OCI-LY7 (cell line): Measurements from ENCODE around the gene ZNF205. TPM values are rescaled to one million over a fixed set of nuclear protein-coding genes. Genes with fewer than 3 reads are reported as not detected.

Experiments used
- BruUV-seq: library from RNA; stranded (reverse); fragments of 400-500 nt; replicated peaks from 2 replicates; lab custom pipeline; 2021; lab: Mats Ljungman, UMichigan
- CTCF ChIA-PET: fragments of 300-600 bp; sonication (Branson Sonifier 250); formaldehyde crosslinking; loops from one replicate; lab custom pipeline; 2022; ENCODE audit warnings: antibody characterized with exemption; ENCODE audit not compliant: unreplicated experiment; lab: Charles Lee
- POLR2A ChIA-PET: fragments of 300-600 bp; sonication (Branson Sonifier 250); formaldehyde crosslinking; loops from one replicate; lab custom pipeline; 2022; ENCODE audit warnings: antibody characterized with exemption; lab: Charles Lee
- DNase-seq: peaks from one replicate; pipeline ENCODE4 v3.0.0-alpha.2; 2015; ENCODE audit warnings: low spot score
- H2AFZ ChIP-seq: fragments of 200-600 bp; sonication (generic), shearing (Covaris generic); 2 replicates; pipeline ENCODE4 v1.6.1; 2014; ENCODE audit warnings: mild to moderate bottlenecking, antibody characterized with exemption, low read length, moderate library complexity
- H3K27ac ChIP-seq: fragments of 200-600 bp; sonication (generic); 2 replicates; pipeline ENCODE4 v1.5.1; 2014; ENCODE audit warnings: mixed run types, low read depth, mild to moderate bottlenecking, moderate library complexity, low read length, inconsistent platforms; ENCODE audit not compliant: poor library complexity, severe bottlenecking
- H3K36me3 ChIP-seq: fragments of 200-600 bp; sonication (generic); 2 replicates; pipeline ENCODE4 v1.6.1; 2014; ENCODE audit warnings: mild to moderate bottlenecking, antibody characterized with exemption, low read length, moderate library complexity, mixed read lengths; ENCODE audit not compliant: insufficient read depth
- H3K4me1 ChIP-seq: fragments of 200-600 bp; sonication (generic); 2 replicates; pipeline ENCODE4 v1.5.1; 2014; ENCODE audit warnings: mild to moderate bottlenecking, low read length; ENCODE audit not compliant: insufficient read depth, poor library complexity, severe bottlenecking
- H3K4me2 ChIP-seq: fragments of 200-600 bp; sonication (generic); 2 replicates; pipeline ENCODE4 v1.6.1; 2014; ENCODE audit warnings: mild to moderate bottlenecking, low read length
- H3K4me3 ChIP-seq: fragments of 200-600 bp; sonication (generic); 2 replicates; pipeline ENCODE4 v1.5.1; 2014; ENCODE audit warnings: mild to moderate bottlenecking, low read depth, low read length; ENCODE audit not compliant: poor library complexity, severe bottlenecking
- H3K79me2 ChIP-seq: fragments of 200-600 bp; sonication (generic); 2 replicates; pipeline ENCODE4 v1.6.1; 2016; ENCODE audit warnings: low read depth, mild to moderate bottlenecking, low read length, moderate library complexity, mixed read lengths; ENCODE audit not compliant: insufficient read depth
- H3K9me2 ChIP-seq: fragments of 200-600 bp; sonication (generic); 2 replicates; pipeline ENCODE4 v1.6.1; 2016; ENCODE audit warnings: mild to moderate bottlenecking, low read length, mixed read lengths; ENCODE audit not compliant: insufficient read depth
- H3K9me3 ChIP-seq: fragments of 200-600 bp; sonication (generic); 2 replicates; pipeline ENCODE4 v1.6.1; 2014; ENCODE audit warnings: mild to moderate bottlenecking, mixed run types, low read length, mixed read lengths
- H4K20me1 ChIP-seq: fragments of 200-600 bp; sonication (generic); 2 replicates; pipeline ENCODE4 v1.6.1; 2014; ENCODE audit warnings: mild to moderate bottlenecking, antibody characterized with exemption, low read length, moderate library complexity, mixed read lengths; ENCODE audit not compliant: insufficient read depth
- CTCF ChIP-seq: fragments of 200-600 bp; sonication (generic); conservative IDR thresholded peaks from 2 replicates; pipeline ENCODE4 v1.5.1; 2014; ENCODE audit warnings: mild to moderate bottlenecking, antibody characterized with exemption, low read length, moderate library complexity, mixed read lengths
- EZH2phosphoT487 ChIP-seq: fragments of 200-600 bp; sonication (generic); IDR thresholded peaks from 2 replicates; pipeline ENCODE4 v1.6.1; 2018; ENCODE audit warnings: low read depth, borderline replicate concordance, mild to moderate bottlenecking, mixed run types, antibody characterized with exemption, low read length, moderate library complexity, mixed read lengths
- intact Hi-C: fragments of 100-400 bp; cut with micrococcal nuclease; formaldehyde crosslinking; loops from one replicate; pipeline ENCODE4 v1.10.0; 2022; ENCODE audit not compliant: unreplicated experiment
- total RNA-seq, 2 experiments: library from RNA; depleted of rRNA in 1 of 2; stranded (reverse); fragments of >200 nt in 1 of 2; shearing (Covaris generic) in 1 of 2; gene quantifications; 2 replicates each; pipeline ENCODE4 v1.2.3, GENCODE V29; 2014 to 2022

Gene ZNF205
- total RNA-seq, 2 experiments from 2014 or later = 0.30 to 1.2 TPM

GRCh38 chr16:3158026-3158509, 45.7 kb downstream of the ZNF205 start:
- no peak for TF ChIP-seq EZH2phosphoT487
- TF ChIP-seq CTCF = no peak
- H3K9me3 ChIP-seq = no peaks in the 10 kb centered on the region
- ChIA-PET CTCF (interaction anchor here (0.6 kb wide), 1 partner anchor 467 kb away, joined by 8 read pairs; no protein-coding TSS in a partner anchor), POLR2A (interaction anchor here (0.7 to 1.1 kb wide), 3 partner anchors 24 to 169 kb away, joined by 3 to 4 read pairs (median 4); partner anchors contain the start of gene ZNF213)
- peak overlapping the region; percentile 94 for H3K4me2 ChIP-seq
- H3K27ac ChIP-seq = no peak overlapping the region
- no peaks in the 10 kb centered on the region for H3K36me3 ChIP-seq
- H3K9me2 ChIP-seq = no peaks in the 10 kb centered on the region
- no peaks in the 10 kb centered on the region for H3K79me2 ChIP-seq
- H2AFZ ChIP-seq = peak overlapping the region; percentile 84; the same call in 1 of the 2 replicates
- intact Hi-C loops = loop anchor here (10.0 kb wide), 3 partner anchors 107 to 467 kb away; partner anchors contain the start of gene CLUAP1
- H3K4me3 ChIP-seq = peak overlapping the region; percentile 80
- no peak for DNase-seq
- no TSS peak for BruUV-seq
- H3K4me1 ChIP-seq = peaks cover 19% of the 10 kb centered on the region
- H4K20me1 ChIP-seq = no peaks in the 10 kb centered on the region

- BruUV-seq = TSS peak; percentile 89
- intact Hi-C loops = loop anchor here (10.0 kb wide), 3 partner anchors 106 to 466 kb away; partner anchors contain the start of gene CLUAP1
- Histone ChIP-seq H3K9me3 (no peaks in the 10 kb centered on the region), H3K4me2 (peak overlapping the region; percentile 94), H3K4me1 (peaks cover 19% of the 10 kb centered on the region), H3K9me2 (no peaks in the 10 kb centered on the region), H3K36me3 (no peaks in the 10 kb centered on the region), H2AFZ (peak overlapping the region; percentile 84; the same call in 1 of the 2 replicates), H3K4me3 (peak overlapping the region; percentile 80), H3K79me2 (no peaks in the 10 kb centered on the region), H3K27ac (peak overlapping the region; percentile 57), H4K20me1 (no peaks in the 10 kb centered on the region)
- POLR2A ChIA-PET = interaction anchor here (0.7 to 1.0 kb wide), 3 partner anchors 9 to 168 kb away, joined by 3 to 4 read pairs (median 3); no protein-coding TSS in a partner anchor
- CTCF ChIA-PET = interaction anchor here (0.6 kb wide), 1 partner anchor 466 kb away, joined by 8 read pairs; no protein-coding TSS in a partner anchor
- peak; percentile 88 for DNase-seq
- TF ChIP-seq CTCF (no peak), EZH2phosphoT487 (no peak)
These were observed 46.3 kb downstream of the ZNF205 start for GRCh38 chr16:3158510-3159314.
